RCC 7860 (cell line): ENCODE measurements around the gene OGN.

Source experiments
- DNase-seq: peaks from one replicate; pipeline ENCODE4 v3.0.0-alpha.2; 2015; ENCODE audit warnings: low spot score
- FAIRE-seq: peaks from 2 replicates; lab custom pipeline; 2012; peaks lifted over from hg19 to GRCh38; lab: Jason Lieb, UNC

The OGN gene

DNA sequence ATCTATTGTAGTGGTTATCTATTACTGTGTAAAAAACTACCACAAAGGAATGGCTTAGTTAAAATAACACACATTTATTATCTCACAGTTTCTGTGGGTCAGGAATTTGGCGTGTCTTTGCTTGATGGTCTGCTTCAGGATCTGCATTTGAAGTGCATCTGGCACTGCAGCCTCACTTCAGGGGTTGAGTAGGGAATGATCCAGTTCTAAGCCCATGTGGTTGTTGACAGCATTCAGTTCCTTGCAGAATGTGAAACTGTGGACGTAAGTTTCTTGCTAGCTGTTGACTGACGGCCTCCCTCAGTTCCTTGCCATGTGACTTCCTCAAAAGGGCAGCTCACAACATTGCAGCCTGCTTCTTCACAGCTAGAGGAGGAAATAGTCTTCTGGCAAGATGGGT lies 2.1 kb upstream of the OGN start:
- DNase-seq (no peak), FAIRE-seq (no peak)

DNA sequence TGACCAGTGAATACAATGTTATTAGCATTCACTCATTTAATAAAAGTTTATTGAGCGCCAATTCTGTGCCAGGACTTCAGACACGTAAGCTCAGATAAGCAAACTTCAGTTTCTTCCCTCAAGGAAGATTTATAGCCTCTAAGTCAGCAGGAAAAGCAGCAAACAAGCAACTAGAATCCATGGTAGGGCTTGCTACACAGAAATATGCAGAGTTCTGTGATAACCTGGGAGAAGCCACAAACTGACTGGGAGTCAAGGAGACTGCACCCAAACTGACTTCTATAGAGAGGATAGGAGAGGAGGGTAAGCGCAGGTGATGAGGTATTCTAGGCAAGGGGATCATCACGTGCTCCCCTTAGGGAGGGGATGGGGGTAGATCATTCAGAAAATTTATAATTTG lies 1.4 kb upstream of the OGN start:
- DNase-seq, result no peak
- FAIRE-seq, result no peak

DNA sequence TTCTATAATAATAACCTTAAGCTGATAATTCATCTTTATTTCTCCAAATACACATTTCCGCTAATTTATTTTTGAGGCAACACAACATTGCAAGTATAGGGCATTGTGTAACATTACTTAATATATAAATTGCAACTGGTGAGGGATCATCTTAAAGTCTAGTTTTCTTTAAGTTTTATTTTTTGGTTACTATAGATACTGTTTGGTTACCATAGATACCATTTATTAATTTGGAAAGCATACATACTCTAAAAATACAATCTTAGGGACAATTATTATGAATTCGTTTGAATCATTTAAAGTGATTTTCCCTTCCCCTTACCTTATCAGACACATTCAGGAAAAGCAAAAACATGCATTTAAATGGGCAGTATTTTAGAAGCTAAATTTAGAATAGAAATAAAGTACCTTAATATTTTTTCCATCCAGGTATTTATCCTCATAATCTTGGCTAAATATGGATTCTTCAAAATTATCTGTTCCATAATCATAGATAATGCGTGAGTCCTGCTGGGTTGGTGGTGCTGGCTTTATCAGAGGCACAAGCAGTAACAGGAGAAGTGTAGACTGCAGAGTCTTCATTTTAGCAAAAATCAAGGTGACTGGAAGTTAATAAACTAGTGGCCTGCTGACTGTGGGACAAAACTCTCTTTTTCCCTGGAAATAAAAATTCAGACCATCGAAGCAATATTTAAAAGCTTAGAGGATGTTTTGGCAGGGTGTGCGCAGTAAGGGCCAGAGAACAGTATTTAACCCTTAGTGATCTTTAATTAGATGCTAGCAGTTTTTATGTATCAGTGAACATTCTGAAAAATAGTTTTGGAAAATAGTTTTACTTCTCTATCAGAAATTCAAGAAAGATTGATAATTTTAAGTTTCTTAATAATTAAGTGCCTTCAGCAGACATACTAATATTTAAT lies 1.3 kb downstream of the OGN start:
- DNase-seq (no peak), FAIRE-seq (no peak)

DNA sequence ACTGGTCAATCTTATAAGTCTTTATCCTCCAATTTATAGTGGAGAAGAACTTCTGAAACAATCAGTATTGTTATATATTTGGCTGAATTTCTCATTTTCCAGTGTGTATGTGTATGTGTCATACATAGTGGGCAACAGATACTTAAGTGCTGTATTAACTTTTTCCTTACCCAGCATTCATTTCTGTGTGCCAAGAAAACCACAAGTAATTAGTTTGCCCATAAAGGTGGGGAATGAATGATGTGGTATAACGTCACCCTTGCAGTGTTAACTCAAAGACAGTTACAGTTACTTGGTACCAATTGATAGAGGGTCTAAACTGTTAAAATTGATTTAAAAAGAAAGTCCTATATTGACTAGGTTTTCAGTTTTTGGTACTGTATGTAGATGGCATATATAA lies 2.0 kb downstream of the OGN start:
- DNase-seq, result peak; percentile 29

DNA sequence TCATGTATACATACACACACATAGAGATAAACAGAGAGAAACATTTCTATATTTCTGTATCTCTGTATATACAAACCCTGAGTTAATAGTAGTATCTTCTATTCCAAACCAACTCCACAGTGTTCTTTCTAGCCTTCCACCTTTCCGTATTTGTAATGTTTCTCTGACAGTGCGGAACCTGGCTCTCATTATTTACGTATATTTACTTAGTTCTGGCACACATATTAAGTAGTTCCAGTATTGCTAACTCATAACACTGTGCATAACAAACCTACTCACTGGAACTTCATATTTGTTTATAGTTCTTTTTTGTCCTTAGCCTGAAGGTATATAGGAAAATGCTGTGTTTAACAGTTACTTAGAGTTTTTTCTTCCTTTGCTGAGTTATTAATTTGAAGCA lies 6.5 kb downstream of the OGN start:
- FAIRE-seq, result no peak

More for the DNA sequence above, 2.0 kb downstream of the OGN start:
- peak; percentile 86 for FAIRE-seq

DNA sequence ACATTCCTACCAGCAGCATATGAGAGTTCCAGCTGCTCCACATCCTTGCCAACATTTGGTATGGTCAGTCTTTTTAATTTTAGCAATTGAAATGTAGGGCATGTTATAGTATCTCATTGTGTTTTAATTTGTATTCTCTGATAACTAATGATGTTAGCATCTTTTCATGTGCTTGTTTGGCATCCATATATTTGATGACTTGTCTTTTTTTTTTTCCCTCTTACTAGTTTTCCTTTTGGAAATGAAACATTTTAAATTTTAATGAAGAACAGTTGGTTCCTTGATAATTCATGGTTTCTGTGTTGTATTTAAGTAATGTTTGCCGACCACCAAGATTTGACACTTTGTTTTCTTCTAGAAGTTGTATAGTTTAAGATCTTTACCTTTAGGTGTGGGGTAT lies 8.8 kb downstream of the OGN start:
- FAIRE-seq, result no peak
- DNase-seq, result no peak

More for the DNA sequence above, 6.5 kb downstream of the OGN start:
- DNase-seq, result no peak

DNA sequence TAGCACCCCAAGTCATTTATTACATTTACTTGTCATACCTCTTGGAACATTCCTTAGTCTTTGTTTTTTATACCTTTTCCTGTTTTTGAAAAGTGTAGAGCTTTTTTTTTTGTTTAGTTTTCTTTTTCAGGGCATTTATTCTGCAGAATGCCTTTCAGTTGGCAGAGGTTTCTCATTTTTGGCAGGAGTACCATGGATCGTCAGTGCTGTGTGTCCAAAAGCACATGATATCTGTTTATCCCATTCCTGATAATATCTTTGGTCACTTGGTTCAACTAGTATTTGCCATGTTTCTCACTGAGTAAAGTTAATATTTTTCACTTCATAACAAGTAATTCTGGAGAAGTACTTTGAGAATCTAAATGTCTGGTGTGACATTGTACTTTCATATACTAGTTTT lies 10.7 kb downstream of the OGN start:
- DNase-seq (no peak), FAIRE-seq (no peak)

DNA sequence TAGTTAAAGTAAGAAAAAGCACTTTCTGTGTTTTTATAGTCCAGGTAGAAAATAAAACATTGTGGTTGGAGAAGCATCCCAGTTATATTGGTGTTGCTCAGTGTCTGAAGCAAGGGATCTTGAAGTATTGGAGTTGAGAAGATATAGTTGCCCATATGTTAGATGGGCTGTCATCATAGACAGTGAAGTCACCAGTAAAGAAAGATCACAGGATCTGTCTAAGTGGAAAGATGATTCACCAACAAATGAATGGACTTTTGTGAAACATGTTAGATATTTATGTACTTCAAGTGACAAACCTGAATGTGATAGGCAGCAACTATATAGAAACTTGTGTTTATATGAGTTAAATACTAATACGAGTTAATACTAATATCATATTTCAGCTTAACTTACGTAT lies 11.7 kb downstream of the OGN start:
- FAIRE-seq (no peak), DNase-seq (no peak)

DNA sequence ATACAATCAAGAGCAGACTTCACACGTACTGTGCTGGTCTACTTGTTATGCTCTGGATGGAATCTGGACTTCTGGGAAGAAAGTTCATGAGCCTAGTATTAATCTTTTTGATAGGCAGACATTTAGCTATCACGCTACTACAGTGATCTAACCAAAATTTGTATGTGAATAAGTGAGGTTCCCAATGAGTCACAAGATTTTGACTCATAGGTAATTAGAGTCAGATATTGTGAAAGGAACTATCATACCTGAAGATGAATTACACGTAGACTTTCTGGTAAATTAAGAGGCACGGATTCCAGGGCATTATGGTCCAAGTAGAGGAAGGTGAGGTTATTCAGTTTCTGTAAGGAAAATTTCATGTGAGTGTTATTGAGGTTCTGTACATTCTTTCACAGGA lies 18.4 kb downstream of the OGN start:
- FAIRE-seq (no peak), DNase-seq (no peak)

DNA sequence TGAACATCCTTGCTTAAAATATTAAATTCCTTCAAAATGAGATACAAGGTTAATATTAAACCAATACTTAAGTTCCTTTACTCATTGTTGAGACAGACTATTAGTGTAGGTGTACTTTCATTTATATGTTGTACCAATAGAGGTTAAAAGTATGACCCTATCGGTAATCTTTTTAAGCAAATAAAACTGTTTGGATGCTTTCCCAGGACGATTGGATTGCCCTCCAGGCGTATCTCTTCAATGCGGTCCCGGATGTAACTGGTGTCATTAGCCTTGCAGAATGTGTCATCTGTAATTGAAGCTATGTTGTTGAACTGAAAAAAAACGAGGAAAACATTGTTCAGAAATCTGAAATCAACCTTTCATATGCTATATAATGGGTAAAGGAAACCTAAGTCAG lies 18.9 kb downstream of the OGN start:
- FAIRE-seq (no peak), DNase-seq (no peak)

DNA sequence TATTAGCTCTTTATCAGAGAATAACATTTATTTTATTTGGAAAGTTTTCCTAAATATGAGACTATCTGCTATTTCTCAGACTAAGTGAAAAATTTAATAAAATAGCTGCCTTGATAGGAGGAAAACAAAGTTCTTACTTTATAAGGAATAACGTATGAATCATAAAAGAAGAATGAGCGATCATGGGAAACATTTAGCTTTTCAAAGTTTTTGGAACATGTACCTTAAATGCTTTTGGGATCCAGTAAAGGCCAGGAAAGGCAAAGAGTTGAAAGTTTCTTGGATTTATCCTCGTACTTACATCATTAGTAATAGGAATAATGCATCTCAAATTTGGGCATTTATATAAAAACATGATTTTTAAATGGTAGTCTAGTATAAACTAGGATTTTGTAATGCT lies 19.4 kb downstream of the OGN start:
- DNase-seq, result no peak
- FAIRE-seq, result no peak

DNA sequence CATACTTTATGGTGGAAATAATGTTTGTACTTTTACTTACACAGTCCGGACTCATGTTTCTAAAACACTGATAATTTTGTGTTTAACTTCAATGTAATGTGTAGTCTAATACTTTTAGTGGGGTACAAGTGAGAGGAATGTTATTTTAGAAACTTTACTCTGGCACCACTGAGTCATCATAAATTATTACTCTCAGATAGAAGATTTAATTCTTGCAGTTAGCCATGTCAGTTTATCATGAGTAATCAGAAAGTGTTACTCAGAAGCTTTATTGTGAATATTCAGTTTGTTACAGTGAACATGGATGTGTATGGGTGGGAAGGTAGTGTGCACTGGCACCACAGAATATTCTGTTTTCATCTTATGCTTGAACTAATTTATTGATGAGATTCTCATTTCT lies 20.0 kb downstream of the OGN start:
- peak; percentile 74 for FAIRE-seq
- DNase-seq, result no peak

DNA sequence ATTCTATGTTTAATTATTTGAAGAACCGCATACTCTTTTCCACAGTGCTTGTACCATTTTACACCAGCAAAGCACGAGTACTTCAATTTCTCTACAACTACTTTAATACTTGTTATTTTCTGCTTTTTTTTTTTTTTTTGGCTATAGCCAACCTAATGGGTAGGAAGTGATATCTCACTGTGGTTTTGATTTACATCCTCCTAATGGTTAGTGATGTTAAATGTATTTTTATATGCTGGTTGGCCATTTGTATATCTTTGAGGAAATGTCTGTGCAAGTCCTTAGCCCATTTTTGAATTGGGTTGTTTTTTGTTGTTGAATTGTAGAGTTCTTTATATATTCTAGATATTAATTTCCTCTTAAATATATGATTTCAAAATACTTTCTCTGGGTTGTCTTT lies 22.6 kb downstream of the OGN start:
- DNase-seq (no peak), FAIRE-seq (no peak)

DNA sequence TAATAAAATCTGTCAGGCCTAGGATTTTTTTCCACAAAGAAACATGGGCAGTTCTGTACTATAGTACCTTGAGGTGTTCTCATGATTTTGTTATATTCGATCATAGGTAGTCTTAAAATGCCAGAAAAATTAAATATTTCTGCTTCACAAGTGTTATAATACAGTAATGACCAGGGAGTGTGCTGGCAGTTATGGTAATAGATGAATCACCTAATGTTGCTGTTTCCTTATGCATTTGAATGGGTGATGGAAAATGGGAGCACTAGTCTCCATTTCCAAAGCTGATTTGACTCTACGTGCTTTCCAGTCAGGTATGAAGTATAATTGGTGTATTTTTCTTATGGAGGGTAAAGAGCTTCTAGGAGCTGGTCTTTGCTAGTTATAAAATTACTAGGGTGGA lies 23.8 kb downstream of the OGN start:
- FAIRE-seq, result no peak
- DNase-seq, result no peak

DNA sequence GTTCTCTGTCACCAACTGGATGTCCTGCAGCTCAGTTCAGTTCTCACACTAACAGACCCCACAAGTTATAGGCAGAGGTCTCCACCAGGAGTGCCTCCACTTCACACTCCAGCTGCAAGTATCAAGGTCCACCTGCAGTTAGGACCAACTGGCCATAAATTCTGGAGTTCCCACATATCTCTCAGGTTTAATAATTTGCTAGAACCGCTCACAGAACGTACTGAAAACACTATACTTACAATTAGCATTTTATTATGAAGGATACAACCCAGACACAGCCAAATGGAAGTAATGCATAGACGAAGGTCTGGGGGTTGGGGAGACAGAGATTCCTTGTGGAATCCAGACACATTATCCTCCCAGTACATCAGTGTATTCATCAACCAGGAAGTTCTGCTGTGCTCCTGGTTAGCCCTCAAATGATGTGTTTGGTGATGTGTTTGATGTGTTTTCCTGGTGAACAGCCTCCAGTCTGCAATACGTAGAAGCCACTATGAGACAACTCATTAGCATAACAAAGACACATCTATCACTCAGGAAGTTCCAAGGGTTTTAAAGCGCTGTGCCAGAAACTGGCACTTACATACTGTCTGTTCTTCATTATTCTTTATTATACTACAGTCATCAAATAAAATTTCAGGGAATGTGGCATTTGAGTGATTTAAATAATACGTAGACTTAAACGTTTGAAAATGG lies 25.4 kb downstream of the OGN start:
- no peak for FAIRE-seq
- no peak for DNase-seq

DNA sequence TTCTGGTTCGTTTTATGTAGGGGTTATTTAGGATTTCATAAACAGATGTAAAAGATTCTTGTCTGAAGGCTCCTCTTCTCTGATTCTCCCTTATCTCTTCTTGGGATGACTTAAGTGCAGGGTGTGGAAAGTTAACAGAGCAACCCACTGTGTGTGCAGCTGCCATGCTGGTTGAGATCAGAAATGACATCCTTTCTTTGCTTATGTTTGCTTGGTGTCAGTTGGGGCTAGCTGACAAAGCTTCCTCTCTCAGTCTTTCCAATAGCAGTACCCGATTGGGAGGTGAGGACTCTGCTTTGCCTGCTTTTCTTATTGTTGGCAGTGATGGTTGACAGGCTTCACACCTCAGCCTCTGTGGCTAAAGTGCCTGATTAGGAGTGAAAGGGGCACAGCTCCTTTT lies 26.5 kb downstream of the OGN start:
- FAIRE-seq, result no peak
- no peak for DNase-seq

DNA sequence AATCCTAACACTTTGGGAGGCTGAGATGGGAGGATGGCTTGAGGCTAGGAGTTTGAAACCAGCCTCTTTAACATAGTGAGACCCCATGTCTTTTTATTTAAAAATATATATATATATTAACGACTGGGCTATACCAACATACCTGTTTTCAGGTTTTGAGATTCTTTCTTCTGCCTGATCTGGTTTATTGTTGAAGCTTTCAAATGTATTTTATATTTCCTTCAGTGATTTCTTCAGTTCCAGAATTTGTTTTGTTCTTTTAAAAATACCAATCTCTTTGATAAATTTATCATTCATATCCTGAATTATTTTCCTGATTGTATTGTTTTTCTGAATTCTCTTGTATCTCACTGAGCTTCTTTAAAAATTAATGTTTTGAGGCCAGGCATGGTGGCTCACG lies 31.2 kb downstream of the OGN start:
- no peak for DNase-seq
- no peak for FAIRE-seq

DNA sequence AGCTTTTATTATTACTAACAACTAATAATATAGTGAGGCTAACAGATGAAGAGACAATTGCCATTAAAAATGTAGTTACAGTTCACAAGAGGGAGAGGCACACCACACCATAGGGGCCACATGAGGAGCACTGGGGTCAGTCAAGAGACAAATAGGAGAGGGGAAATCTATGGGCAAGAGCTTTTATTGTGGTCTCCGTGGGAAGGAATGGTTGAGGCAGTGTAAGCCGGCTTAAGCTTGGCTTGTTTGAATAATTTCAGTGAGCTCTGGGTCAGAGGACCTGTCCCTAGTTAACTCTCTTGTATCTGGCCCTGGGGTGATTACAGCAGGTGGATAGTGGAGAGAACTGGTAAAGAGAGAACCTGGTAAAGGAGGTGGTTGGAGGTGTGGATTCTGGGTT lies 35.3 kb downstream of the OGN start:
- no peak for FAIRE-seq
- no peak for DNase-seq

DNA sequence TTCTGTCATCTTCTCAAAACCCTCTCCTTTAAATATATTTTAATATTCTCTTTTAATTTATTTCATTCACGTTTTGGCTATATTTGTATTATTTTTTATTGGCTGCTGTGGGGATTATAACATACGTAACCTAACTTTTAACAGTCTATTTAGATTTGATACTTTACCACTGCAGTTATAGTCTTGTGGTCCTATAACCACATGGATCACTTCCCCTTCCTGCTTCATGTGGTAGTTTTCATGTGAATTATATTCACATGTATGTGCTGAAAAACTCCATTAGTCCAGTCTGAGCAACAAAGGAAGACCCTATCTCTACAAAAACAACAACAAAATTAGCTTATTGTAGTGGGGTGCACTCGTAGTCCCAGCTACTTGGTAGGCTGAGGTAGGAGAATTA lies 44.3 kb downstream of the OGN start:
- FAIRE-seq (no peak), DNase-seq (no peak)

DNA sequence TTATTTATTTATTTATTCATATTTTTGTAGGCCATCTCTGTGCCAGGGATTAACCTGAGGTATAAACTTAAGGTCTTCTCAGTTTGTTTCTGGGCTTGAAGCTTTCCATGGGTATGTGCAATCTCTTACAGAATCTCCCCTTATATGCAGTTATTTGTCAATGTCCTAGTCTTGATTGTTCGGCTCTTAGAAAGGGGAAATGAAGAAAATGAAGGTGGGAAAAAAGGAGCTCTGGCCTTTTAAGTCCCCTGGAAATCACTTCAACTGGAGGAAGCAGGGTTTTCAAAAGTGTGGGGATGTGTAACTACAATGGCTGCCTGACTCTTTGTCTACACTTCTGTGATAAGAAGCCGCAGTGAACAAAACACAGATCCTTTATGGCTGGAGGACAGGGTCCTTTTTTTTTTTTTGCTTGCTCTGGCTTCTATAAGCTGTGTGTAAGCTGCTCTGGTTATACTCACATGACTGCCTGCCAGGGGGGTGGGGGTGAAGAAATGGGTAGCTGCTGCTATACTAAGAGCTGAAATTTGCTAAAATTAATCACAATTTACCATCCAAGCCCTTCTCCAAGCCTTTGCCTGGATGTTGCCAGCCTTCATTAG lies 44.9 kb downstream of the OGN start:
- FAIRE-seq (no peak), DNase-seq (no peak)

DNA sequence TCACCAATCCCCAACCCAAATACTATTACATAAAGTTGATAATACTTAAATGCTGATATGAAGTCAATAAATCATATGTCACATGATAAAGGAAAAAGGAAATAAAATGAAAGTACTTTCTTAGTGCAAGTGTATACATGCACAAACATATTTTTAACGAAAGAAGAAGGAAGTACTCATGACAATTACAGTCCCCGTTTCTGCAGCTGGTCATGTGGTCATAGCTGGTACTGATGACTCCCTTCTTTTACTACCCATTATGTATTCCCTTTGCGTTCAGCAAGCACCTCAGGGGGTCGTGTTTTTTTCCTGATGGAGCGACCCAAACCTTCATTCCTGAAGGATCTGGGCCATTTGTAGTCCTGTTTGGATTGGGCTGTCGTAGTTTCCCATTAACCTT lies 51.3 kb downstream of the OGN start:
- FAIRE-seq, result no peak
- no peak for DNase-seq

DNA sequence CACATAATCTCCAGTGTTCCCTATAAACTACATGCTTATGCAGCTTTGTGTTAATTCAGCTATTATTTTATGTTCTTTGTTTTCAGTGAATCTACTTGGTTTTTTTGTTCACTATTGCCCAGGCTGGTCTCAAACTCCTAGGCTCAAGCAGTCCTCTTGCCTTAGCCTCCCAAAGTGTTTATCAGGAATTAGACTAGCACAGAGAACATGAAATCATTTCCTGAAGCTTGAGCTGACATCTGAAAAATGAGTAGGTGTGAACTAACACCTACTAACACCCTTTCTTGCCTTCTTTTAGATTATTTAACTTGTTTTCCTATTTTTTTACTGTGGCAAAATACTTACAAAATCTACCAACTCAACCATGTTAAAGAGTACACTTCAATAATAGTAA lies 53.6 kb downstream of the OGN start:
- DNase-seq, result no peak
- no peak for FAIRE-seq
